ENCODE results near the gene TSEN34.
"Not testable (repeated sequence)": the region's sequence is repeated elsewhere in the genome, so short reads cannot be mapped to it uniquely, and the experiment has no call there.

Gene TSEN34

DNA sequence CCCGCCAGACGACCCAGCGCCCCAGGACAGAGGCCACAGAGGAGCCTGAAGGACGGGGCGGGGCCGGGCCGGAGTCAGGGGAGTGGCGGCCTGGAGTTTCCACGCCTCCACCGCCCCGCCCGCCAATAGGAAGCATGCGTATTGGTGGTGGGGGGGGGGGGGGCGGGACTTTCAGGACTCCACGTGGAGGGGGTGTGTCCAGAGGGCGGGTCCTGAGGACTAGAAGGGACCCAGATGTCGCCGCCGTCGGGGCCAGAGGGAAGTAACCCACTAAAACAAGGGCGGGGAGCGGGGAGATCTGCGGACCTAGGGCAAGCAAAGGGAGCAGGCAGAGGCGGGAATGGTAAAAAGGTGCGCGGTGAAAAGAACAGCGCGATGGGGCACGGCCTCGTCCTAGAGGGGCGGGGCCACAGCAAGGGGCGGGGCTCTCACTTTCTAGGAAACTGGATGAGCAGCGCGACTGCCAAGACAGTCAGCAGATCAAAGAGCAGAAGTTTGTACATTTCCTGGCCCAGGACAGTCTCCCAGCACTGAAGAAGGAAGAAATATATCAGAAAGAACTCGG, 28.8 kb upstream of the TSEN34 start:
- peak; percentile 90 to 91 for DNase-seq

DNA sequence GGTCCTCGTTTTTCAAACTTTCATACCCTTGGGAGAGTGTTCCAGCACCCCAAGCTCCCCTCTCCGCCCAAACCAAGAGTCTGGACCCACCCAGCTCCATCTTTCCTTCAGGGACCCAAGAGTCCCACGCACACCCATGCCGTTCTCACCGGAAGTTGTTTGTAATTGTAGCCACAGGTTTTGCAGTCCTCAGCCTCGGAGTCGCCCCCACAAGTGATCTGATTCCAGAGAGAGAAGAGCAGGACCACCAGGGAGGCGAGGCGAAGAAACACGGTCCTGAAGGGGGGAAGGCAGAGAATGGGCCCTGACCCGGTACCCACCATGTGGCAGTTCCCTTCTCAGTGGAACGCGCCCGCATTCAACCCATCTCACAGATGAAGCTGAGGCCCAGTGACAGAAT, 28.2 kb upstream of the TSEN34 start:
- DNase-seq, result no peak

DNA sequence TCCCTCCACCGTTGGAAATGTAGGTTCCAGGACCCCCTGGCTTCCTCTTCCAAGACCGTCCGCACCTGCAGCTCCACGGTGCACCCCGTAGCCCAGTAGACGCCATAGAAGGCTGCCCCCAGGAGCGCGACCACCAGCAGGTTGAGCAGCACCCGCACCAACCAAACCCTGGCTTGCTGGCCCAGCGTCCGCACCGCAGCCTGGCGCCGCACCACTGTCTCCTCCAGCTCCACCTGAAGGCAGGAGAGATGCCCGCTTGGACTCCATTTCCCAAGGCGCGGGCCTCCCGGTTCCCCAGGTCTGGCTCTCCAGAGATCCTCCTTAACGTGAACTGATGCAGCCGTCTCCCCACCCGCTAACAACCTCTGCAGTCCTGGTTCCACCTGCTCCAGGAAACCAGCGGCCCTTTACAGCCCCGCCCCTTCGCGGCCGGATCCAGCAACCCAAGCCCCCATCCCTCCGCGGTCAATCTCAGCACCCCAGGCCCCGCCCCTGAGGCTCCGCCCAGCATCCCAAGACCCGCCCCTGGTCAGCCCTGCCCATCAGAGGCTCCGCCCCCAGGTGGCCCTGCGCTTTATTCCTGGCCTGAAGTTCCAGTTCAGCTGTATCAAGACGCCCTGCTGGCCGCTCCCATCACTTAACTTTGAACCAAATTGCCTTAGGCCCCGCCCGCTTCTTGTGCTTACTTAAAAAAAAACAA, 26.6 kb upstream of the TSEN34 start:
- peak; percentile 70 to 75 for DNase-seq

DNA sequence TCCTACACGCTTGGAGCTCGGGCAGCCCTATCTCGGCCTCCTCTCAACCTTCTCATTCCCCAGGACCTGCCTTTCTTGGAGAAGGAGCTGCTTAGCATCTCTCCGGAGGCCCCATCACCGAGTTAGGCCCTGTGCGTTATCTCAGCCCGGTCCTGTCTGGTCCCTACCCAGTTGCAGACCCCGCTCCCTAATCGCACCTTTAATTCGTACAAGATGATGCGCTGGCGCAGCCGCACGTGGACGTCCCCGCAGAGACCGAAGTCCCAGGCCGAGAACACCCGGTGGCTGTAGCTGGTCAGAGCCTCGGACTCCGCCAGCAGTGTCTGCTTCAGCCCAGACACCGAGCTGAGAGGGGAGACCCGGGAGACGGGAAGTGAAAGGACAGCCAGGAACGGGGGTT, 25.9 kb upstream of the TSEN34 start:
- DNase-seq, result no peak

DNA sequence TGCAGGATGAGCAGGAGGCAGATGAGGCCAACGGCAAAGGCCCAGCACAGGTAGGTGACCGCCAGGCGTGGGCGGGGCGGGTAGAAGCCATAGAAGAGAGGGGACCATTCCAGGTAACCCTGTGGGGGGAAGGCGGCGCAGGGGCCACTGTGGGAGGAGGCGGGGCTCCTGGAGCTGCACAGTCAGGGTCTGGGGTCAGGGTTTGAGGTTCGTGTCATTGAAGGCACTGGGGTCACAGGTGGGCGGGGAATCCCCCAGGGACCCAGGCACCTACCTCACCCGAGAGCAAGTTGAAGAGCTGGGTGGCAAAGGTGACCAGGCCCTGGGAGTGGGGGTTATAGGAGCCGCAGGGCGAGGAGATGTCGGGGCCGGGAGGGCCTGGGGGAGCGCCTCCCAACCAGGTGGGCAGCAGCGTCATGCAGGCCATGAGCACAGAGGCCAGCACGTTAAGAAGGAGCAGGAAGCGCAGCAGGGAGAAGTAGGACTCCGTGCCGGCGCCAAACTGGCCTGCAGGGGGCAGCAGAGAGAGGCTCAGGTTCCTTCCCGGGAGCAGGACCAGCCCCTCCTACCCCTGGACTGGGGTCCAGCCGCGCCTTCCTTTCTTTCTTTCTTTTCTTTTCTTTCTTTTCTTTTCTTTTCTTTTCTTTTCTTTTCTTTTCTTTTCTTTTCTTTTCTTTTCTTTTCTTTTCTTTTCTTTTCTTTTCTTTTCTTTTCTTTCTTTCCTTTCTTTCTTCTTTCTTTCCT, 22.8 kb upstream of the TSEN34 start:
- DNase-seq, result peak; percentile 94 to 96

DNA sequence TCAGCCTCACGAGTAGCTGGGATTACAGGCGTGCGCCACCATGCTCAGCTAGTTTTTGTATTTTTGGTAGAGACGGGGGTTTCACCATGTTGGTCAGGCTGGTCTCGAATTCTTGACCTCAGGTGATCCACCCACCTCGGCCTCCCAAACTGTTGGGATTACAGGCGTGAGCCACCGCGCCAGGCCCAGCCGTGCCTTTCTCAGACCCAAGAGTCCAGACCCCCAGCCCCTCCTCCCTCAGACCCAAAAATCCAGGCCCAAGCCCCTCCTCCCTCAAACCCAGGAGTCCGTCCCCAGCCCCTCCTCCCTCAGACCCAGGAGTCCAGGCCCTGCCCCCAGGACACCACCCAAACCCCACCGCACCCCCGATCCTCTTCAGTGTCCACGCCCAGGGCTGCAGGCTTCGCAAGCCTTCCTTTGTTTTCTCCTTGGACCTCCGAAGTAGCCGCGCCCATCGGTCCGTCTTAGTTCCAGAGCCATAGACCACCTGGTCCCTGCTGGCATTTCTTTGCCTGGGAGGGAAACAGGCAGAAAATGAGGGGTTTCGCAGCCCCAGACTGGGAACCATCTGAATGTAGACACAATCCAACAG, 21.9 kb upstream of the TSEN34 start:
- DNase-seq, result no peak

DNA sequence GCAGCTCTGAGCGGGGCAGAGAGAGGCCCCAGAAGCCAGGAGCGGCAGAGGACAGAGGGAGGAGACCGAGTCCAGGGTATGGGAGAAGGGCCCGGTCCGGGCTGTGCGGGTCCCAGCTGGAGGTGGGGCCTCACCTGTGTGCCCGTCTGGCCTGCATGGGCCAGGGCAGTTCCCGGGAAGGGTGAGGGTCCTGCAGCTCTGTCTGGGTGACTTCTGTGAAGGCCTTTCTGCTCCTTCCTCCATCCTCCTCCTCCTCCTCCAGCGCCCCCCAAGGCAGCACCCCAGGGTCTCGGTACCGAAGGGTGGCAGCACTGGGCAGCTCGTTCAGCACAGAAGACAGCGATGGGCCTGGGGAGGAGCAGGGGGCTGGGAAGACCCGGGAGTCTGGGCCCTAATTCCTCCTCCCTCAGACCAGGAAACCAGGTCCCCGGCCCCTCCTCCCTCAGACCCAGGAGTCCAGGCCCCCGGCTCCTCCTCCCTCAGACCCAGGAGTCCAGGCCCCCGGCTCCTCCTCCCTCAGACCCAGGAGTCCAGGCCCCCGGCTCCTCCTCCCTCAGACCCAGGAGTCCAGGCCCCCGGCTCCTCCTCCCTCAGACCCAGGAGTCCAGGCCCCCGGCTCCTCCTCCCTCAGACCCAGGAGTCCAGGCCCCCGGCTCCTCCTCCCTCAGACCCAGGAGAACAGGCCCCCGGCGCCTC, 19.2 kb upstream of the TSEN34 start:
- DNase-seq, result not testable (repeated sequence)

DNA sequence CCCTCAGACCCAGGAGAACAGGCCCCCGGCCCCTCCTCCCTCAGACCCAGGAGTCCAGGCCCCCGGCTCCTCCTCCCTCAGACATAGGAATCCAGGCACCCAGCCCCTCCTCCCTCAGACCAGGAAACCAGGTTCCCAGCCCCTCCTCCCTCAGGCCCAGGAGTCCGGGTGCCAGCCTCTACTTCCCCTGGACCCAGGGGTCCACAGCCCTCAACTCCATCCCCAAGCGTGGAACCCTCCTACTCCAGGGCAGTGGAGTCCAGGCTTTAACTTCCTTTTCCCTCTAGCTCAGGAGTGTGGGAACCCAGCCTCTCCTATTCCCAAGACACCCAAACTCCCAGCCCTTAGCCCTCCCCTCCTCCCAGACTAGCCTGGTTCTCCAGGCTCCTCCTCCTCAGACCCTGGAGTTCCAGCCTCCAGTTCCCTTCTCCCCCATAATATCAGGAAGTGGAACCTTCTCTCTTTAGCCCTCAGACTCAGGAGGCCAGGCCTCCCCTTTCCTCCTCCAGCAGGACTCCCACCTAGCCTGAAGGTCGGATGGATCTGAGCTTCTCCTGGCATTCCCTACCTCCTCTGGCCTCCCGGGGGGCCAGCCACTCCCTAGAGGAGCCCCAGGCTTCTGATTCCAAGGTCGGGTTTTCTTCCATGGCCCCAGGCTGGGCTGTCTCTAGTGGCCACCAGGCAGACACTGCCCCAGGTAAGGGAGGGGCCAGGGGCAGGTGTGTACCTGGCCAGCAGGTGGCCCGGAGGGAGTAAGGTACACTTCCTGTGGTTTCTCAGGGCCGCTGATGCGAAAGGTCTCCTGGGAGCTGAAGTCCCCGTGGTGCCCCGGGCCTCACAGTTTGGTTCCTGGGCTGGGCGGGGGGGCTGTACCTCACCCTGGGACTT, 18.4 kb upstream of the TSEN34 start, which contains the start of gene TMC4:
Gene TMC4, minus strand, starts transcription at position 690 of the 888 bp plus-strand sequence. Its CDS starts 43 bp downstream, at position 647.
- no peak for DNase-seq

DNA sequence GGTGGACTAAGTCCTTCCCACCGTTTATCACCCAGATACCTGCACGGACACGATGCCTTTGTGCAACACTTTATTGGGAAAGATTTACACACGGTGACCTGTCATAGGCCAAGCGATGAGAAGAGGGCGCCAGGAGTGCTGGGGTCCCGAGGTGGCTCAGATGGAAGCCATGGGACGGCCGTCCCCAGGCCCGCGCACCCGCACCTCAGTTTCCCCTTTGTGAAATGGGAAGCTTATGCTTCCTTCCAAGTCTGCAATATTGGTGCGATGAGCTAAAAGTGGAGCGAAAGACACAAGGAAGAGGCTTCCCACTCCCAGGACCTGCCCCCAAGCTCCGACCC, 17.8 kb upstream of the TSEN34 start:
- DNase-seq, result no peak

DNA sequence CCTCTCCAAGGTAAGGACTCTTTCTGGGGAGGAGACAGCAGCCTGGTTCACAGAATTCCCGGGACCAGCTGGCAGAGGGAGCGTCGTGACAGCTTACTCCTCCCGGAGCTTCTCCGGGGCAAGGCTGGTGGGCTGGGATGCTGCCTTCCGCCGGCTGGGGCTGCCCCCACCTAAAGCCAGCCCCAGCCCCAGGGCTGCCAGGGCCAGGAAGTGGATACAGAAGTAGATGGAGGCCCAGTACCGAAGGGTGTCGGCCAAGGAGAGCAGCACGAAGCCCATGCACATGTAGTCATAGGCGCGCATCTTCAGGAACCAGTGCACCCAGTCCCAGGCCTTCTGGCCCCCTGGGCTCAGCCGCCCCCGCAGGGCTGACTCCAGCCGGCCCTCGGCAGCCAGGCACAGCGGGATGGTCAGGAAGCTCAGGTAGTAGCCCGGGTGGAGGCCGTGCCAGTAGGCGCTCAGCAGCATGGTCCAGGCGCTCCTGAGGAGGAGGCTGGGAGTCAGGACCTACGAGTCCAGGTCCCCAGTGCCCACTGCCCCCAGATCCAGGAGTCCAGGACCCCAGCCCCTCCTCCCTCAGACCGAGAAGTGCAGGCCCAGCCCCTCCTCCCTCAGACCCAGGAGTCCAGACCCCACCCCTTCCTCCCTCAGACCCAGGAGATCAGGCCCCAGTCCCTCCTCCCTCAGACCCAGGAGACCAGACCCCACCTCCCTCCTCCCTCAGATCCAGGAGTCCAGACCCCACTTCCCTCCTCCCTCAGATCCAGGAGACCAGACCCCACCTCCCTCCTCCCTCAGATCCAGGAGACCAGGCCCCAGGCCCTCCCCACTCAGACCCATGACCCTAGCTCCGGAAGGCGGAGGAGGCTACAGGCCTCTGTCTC, 16.9 kb upstream of the TSEN34 start:
- no peak for DNase-seq

DNA sequence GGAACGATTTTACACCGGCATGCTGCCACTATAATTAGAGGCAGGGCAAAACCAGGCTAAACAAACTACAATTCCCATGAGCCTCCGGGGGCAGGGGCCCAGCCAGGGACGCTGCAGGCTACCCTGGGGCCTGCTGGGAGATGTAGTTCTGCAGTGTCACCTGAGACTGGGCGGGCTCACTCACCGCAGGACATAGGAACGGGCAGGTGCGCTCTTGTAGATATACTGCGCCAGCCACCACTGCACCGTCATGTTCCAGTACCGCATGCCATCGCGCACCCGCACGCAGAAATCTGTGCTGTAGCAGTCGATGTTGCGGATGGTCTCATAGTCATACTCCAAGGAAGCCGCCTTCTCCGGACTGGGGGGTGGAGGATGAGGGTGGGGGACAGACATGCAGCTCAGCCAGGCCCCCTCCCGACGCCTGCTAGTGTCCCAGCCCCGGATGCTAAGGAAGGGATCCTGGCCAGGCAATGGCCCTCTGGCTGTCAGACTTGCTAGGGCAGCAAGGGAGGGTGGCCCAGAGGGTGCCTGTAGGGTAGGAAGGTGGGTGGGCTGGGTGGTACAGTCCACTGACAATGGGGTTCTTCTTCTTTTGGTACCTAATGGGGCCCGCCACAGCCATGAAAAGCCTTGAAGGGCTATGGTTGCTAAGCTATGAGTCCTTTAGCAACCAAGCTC, 12.4 kb upstream of the TSEN34 start:
- peak; percentile 45 to 65 for DNase-seq

DNA sequence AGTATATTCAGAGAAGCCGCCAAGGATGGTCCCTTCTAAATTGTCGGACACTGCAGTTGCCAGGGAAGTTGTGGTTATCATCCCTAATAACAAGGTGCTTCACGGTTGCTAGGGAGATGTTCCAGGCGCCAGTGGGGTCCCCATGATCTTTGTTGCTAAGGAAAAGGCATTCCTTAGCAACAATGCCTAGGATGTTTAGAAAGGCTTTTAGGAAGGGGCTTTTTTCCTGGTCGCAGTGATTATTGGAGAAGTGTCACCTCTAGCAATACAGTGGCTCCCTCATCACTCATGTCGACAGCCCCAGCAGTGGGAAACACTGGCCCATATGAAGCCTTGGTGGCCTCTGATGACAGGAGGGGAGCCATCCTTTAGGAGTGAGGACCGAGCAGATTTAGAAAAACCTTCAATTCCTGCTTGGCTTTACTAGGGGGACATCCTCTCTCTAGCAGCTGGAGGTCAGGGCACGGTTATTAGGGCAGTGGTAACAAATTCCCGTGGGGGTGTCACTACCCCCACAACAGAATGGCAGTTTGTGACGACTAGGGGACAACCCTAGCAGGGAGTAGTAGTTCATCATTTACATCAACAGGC, 11.8 kb upstream of the TSEN34 start:
- no peak for DNase-seq

DNA sequence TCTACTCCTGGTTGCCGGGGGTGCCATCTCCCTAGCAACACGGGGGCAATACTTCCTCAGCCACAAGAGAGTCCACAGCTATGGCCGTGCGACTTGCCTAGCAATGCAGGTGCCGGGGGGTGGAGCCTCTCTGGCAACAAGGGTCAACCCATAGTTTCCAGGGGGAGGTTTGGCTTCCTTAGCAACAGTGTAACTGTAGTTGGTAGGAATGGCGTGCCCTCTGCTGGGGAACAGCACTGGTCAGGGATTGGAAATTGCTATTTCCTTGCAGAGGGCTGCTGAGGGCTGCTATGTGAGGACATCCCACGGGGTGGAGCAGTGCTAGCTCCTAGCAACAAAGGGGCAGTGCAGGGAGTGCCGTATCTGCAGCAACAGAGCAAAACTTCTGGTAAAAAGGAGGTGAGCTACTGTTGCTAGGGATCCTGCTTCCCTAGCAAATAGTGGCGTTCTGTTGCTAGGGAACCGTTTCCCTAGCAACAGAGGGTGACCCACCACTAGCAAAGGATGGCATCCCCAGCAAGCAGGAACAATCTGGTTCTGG, 11.1 kb upstream of the TSEN34 start:
- no peak for DNase-seq

DNA sequence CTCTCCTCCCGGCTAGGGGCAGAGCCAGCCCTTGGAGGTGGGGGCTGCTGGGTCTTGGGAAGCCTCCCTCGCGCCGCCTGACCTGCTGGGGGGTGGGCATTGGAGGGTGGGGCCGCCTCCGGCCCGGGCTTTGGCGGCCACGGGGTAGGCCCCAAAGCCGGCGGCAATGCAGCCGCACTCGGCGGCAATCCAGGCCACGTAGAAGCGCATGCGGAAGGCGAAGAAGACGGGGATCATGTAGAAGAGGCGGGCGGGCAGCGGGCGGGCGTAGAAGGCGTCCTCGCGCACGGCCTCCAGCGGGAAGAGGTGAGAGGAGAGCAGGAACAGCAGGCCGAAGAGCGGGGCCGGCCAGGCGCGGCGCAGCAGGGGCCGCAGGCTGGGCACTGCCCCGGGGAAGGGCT, 10.4 kb upstream of the TSEN34 start:
- DNase-seq, result no peak

DNA sequence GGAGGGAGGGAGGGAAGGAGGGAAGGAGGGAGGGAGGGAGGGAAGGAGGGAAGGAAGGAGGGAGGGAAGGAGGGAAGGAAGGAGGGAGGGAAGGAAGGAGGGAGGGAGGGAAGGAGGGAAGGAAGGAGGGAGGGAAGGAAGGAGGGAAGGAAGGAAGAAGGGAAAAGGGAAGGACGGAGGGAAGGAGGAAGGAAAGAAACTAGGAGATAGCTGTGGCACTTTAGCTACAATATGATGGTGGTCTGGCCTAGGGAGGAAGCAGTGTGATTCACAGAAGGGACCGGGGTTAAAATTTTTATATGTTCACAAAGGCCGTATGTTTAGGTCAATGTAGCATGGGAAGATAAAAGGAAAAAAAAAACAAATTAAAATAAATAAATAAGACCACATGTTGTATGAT, 9.2 kb upstream of the TSEN34 start:
- DNase-seq, result not testable (repeated sequence)

DNA sequence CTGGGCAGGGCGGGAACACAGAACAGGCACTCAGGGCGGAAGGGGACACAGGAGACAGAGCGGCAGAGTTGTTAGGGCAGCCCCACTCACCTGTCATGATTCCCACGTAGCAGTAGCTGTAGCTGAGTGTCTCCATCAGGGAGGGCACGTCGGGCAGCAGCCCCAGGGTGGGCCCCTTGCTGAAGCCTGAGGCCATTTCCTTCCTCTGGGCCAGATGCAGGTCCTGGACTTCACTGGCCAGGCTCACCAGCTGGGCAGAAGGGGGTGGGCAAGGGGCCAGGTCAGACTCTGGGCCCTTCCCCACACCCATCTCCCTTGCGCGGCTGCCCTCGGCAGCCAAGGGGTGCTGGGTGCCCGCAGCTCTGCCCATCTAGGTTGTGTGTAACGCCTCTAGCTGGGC, 7.7 kb upstream of the TSEN34 start:
- no peak for DNase-seq

DNA sequence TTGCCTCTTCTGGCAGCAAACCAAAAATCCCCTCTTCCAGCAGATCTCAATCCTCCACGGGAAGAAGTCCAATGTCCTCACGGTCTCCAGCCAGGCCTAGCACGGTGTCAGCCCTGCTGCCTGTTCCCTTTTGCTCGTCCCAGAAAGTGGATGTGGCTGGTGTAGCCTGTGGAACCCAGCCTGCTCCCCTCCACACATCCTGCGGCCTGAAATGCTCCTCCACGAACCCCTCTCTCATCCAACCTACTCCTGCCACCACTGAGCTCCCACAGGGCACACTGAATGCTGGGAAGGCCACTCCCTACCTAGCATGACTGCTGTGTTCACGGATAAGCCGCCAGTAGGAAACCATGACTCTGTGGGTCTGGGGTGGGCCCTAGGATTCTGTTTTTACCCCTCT, 4.8 kb upstream of the TSEN34 start:
- DNase-seq, result no peak

DNA sequence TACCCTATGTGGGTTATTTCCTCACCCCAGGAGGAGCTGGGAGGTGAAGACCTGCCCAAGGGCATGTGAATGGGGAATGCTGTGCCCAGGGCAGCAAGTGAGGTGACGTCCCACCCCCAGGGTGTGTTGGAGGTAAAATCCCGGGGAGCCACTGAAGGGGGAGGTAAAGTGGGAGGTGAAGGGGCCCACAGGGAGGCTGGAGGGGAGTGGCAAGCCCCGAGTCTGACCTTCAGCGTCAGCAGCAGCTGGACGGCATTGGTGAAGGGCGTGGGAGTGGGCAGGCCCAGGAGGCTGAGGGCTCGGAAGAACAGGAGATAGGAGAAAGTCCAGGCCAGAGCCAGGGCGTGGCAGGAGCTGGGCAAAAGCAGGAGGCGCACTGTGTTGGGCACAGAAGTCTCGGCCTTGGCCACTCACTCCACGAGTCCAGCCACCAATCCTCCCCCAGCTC, 4.2 kb upstream of the TSEN34 start:
- no peak for DNase-seq

DNA sequence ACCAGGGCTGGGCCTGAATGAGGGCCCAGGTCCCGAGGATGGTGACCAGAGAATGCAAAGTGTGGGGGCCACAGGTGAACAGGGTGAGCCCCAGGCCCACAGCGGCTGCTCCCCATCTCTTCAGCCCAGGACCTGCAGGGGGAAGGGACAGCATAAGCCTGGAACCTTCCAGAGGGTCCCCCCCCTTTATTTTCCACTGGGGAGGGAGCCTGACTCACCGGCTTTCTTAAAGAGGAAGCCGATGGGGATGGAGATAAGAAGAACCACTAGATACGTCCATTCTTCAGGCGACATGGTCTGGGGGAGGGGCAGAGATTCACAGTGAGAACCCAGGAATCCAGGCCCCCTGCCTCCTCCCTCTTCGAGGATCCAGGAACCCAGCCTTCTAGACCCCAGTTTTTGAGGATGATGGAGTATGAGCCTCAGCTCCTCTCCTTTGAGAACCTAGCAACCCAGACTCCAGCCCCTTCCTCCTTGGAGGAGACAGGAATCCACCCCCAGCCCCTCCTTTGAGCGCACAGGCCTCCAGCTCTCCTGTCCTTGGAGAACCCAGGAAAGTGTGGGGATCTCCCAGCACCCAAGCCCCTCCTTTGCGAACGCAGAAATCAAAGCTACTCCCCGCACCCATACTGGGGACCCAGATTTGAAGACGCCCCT, 2.8 kb upstream of the TSEN34 start:
- DNase-seq, result peak; percentile 72 to 73
